Measurements from ENCODE around the gene ARFRP1. TPM values are rescaled to one million over a fixed set of nuclear protein-coding genes. Genes with fewer than 3 reads are reported as not detected.

The ARFRP1 gene
- total RNA-seq, 1 experiment from 2014 or later: 42.7 TPM

DNA sequence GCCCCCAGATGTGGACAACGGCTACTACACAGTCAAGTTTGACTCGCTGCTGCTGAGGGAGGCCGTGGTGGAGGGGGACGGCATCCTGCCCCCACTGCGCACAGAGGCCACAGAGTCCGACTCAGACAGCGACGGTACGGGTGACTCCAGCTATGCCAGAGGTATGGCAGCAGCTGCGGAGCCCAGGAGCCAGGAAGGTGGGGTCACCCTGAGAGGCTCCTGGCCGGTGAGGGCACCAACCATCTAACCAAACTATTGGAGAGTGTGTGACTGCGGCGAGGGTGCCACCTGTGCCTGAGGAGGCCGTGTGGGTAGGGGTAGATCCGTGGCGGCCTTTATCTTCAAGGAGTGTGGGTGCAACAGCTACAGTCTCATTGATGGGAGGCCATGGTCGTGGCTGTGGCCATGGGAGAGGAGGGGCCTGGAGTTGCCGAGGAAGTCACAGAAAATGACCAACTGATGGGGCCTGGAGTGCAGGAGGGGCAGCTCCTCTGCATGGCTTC lies 25.9 kb upstream of the ARFRP1 start:
- no peak overlapping the region for H3K4me3 Mint-ChIP-seq
- Histone ChIP-seq H3K9me3 (ENCODE audit: control insufficient read depth, low read depth, low read length) (no peaks in the 10 kb centered on the region), H4K91ac (ENCODE audit: insufficient read length, low read depth, low read length) (no peak overlapping the region), H2BK12ac (ENCODE audit: insufficient read length, low read depth, low read length) (no peak overlapping the region), H3K79me2 (ENCODE audit: insufficient read depth, low read length) (no peaks in the 10 kb centered on the region), H3K4me1 (ENCODE audit: insufficient read depth, low read length) (no peaks in the 10 kb centered on the region), H2BK120ac (ENCODE audit: low read depth, low read length, poor library complexity, severe bottlenecking) (no peak overlapping the region), H4K8ac (replicated peaks; ENCODE audit: insufficient read length, low read depth, low read length) (no peak overlapping the region), H3K27ac (ENCODE audit: insufficient read length, low read depth, low read length) (no peak overlapping the region), H2BK20ac (ENCODE audit: low read depth, low read length, poor library complexity, severe bottlenecking) (no peak overlapping the region), H4K5ac (ENCODE audit: insufficient read length, low read depth, low read length) (no peak overlapping the region), H3K79me1 (ENCODE audit: insufficient read depth, low read depth, low read length, poor library complexity, severe bottlenecking) (no peaks in the 10 kb centered on the region), H3K23ac (ENCODE audit: insufficient read length, low read depth, low read length) (no peak overlapping the region), H3T11ph (ENCODE audit: low read length) (no peak overlapping the region), H3K14ac (ENCODE audit: insufficient read depth, low read length) (no peak overlapping the region), H2AFZ (ENCODE audit: low read length) (no peak overlapping the region), H2AK5ac (ENCODE audit: insufficient read length, low read length) (no peak overlapping the region), H3K56ac (ENCODE audit: insufficient read length, low read depth, low read length) (no peak overlapping the region), H3K27me3 (ENCODE audit: insufficient read depth, low read length) (no peaks in the 10 kb centered on the region), H2BK5ac (ENCODE audit: insufficient read length, low read length) (no peak overlapping the region), H3K4ac (ENCODE audit: low read depth, low read length) (no peak overlapping the region), H3K9ac (ENCODE audit: extremely low read depth, insufficient read length, low read length) (no peak overlapping the region), H2BK15ac (ENCODE audit: low read depth, low read length) (no peak overlapping the region), H4K20me1 (ENCODE audit: control insufficient read depth, insufficient read depth, insufficient read length) (no peaks in the 10 kb centered on the region), H3K18ac (ENCODE audit: insufficient read length, low read depth, low read length) (no peak overlapping the region), H3K23me2 (ENCODE audit: insufficient read length, low read depth, low read length, poor library complexity, severe bottlenecking) (no peaks in the 10 kb centered on the region), H3K4me2 (ENCODE audit: insufficient read depth, insufficient read length, low read length) (no peak overlapping the region)
- no peaks in the 10 kb centered on the region for H3K4me1 Mint-ChIP-seq
- no peaks in the 10 kb centered on the region for H3K9me3 Mint-ChIP-seq
- no peaks in the 10 kb centered on the region; the same call in 1 of the 2 replicates for H3K27me3 Mint-ChIP-seq (ENCODE audit: low read depth)
- H3K36me3 Mint-ChIP-seq (ENCODE audit: insufficient read depth in 1 of 3, low read depth in 3 of 3): peaks cover 11 to 31% (median 14%) of the 10 kb centered on the region in 3 experiments; a peak in 6 of 7 replicates
- TF ChIP-seq, protein P1, sequence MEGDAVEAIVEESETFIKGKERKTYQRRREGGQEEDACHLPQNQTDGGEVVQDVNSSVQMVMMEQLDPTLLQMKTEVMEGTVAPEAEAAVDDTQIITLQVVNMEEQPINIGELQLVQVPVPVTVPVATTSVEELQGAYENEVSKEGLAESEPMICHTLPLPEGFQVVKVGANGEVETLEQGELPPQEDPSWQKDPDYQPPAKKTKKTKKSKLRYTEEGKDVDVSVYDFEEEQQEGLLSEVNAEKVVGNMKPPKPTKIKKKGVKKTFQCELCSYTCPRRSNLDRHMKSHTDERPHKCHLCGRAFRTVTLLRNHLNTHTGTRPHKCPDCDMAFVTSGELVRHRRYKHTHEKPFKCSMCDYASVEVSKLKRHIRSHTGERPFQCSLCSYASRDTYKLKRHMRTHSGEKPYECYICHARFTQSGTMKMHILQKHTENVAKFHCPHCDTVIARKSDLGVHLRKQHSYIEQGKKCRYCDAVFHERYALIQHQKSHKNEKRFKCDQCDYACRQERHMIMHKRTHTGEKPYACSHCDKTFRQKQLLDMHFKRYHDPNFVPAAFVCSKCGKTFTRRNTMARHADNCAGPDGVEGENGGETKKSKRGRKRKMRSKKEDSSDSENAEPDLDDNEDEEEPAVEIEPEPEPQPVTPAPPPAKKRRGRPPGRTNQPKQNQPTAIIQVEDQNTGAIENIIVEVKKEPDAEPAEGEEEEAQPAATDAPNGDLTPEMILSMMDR (conservative IDR thresholded peaks at IDR 0.05): no peak
- DNase-seq: no peak
- WGBS (ENCODE audit: extremely low coverage, insufficient read length, low lambda C conversion rate): no CpG with 5 or more reads among the region's 18 CpGs
- peak overlapping the region in 2 of 3 experiments; percentile 25 to 49; a peak in 2 of 7 replicates for H3K27ac Mint-ChIP-seq
